RWPE2 (cell line): ENCODE data around the gene C3orf22.
A peak's percentile ranks its signal among the peaks of the same experiment; 100 is the strongest.
"Not testable (repeated sequence)": the region's sequence is repeated elsewhere in the genome, so short reads cannot be mapped to it uniquely, and the experiment has no call there.

Experiments used
- ATAC-seq: fragments of 200-7000 bp; cut with Tn5 transposase; 3 replicates; pipeline ENCODE4 v1.9.1; 2021; ENCODE audit warnings: low read depth
- DNase-seq: peaks from one replicate; pipeline ENCODE4 v3.0.0-alpha.2; 2020; ENCODE audit warnings: low spot score
- H3K27ac ChIP-seq: fragments of 450-650 bp; 2 replicates; pipeline ENCODE4 v1.5.1; 2017; ENCODE audit warnings: mild to moderate bottlenecking; ENCODE audit not compliant: poor library complexity, severe bottlenecking
- H3K27me3 ChIP-seq: fragments of 250-450 bp; sonication (Bioruptor Pico); 2 replicates; pipeline ENCODE4 v1.5.1; 2021; ENCODE audit warnings: mild to moderate bottlenecking, moderate library complexity; ENCODE audit not compliant: insufficient read depth, poor library complexity, severe bottlenecking
- H3K36me3 ChIP-seq: fragments of 250-450 bp; sonication (Bioruptor Pico); 2 replicates; pipeline ENCODE4 v1.5.1; 2020; ENCODE audit warnings: low read depth, mild to moderate bottlenecking, moderate library complexity
- H3K4me1 ChIP-seq: fragments of 250-450 bp; sonication (Bioruptor Pico); 2 replicates; pipeline ENCODE4 v1.5.1; 2021; ENCODE audit warnings: mild to moderate bottlenecking, moderate library complexity; ENCODE audit not compliant: insufficient read depth, poor library complexity, severe bottlenecking
- H3K4me3 ChIP-seq: fragments of 250-450 bp; sonication (Bioruptor Pico); 2 replicates; pipeline ENCODE4 v1.5.1; 2021; ENCODE audit warnings: mild to moderate bottlenecking, moderate library complexity; ENCODE audit not compliant: severe bottlenecking
- H3K9me3 ChIP-seq: fragments of 250-450 bp; sonication (Bioruptor Pico); 2 replicates; pipeline ENCODE4 v1.5.1; 2021; ENCODE audit warnings: mild to moderate bottlenecking, moderate library complexity; ENCODE audit not compliant: severe bottlenecking
- TF ChIP-seq, protein P1 (sequence below): fragments of 450-650 bp; IDR thresholded peaks from one replicate; pipeline ENCODE4 v1.5.1; 2017; ENCODE audit warnings: mild to moderate bottlenecking, moderate library complexity; ENCODE audit not compliant: poor library complexity, severe bottlenecking

C3orf22 gene

DNA sequence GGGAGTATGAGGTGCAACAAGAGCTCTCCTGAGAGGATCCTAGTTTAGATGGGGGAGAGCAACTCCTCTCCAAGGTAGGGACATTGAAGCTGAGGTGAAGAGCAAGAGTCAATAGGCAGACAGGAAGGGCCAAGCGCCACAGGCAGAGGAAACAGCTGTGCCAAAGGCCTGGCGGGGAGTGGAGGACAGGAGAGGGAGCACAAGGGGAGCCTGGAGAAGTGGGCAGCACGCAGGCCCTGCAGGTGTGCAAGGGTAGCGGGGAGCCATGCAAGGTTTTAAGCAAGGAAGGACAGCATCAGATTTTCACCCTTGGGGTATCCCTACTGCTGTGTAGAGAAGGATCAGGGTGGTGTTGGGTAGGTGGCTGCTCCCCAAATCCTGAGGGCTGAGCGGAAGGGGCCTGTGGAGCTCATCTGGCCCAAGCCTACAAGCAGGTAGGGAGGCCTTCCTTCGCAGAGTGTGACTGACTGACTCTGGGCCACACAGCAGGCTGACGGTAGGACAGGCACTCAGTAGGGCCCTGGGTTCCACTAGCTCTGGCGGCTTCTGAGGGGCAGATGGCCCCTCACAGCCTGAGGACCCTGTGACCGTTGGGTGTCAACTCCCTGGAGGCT lies 21.5 kb downstream of the C3orf22 start:
- Histone ChIP-seq H3K27ac (no peak overlapping the region), H3K27me3 (peaks cover 32% of the 10 kb centered on the region), H3K36me3 (no peaks in the 10 kb centered on the region), H3K4me1 (peaks cover 7% of the 10 kb centered on the region), H3K9me3 (no peaks in the 10 kb centered on the region), H3K4me3 (no peak overlapping the region)
- DNase-seq (peak; percentile 49), ATAC-seq (no peak)
- TF ChIP-seq, protein P1, sequence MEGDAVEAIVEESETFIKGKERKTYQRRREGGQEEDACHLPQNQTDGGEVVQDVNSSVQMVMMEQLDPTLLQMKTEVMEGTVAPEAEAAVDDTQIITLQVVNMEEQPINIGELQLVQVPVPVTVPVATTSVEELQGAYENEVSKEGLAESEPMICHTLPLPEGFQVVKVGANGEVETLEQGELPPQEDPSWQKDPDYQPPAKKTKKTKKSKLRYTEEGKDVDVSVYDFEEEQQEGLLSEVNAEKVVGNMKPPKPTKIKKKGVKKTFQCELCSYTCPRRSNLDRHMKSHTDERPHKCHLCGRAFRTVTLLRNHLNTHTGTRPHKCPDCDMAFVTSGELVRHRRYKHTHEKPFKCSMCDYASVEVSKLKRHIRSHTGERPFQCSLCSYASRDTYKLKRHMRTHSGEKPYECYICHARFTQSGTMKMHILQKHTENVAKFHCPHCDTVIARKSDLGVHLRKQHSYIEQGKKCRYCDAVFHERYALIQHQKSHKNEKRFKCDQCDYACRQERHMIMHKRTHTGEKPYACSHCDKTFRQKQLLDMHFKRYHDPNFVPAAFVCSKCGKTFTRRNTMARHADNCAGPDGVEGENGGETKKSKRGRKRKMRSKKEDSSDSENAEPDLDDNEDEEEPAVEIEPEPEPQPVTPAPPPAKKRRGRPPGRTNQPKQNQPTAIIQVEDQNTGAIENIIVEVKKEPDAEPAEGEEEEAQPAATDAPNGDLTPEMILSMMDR, result no peak

DNA sequence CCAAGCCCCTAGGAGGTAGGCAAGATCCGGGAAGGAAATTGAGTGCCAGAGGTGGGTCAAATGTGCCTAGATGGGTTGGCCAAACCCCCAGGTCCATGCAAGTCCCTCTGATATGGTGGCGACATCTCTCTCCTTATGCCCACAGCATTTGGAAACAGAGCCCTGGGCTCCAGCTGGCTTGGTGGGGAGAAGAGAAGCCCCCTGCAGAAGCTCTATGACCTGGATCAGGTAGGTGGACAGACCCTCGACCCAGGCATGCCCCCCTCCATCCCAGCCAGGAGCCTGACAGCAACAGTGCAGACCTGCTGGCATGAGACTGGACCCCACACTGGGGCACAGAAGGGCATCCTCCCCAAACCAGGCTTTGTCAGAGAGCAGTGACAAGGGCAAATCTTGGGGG lies 22.6 kb downstream of the C3orf22 start:
- H3K27ac ChIP-seq, result no peak overlapping the region
- H3K27me3 ChIP-seq, result peaks cover 24% of the 10 kb centered on the region
- H3K9me3 ChIP-seq, result no peaks in the 10 kb centered on the region
- TF ChIP-seq, protein P1, result no peak
- ATAC-seq (no peak), DNase-seq (peak; percentile 19)
- H3K4me1 ChIP-seq, result peaks cover 7% of the 10 kb centered on the region
- H3K36me3 ChIP-seq, result no peaks in the 10 kb centered on the region
- no peak overlapping the region for H3K4me3 ChIP-seq

DNA sequence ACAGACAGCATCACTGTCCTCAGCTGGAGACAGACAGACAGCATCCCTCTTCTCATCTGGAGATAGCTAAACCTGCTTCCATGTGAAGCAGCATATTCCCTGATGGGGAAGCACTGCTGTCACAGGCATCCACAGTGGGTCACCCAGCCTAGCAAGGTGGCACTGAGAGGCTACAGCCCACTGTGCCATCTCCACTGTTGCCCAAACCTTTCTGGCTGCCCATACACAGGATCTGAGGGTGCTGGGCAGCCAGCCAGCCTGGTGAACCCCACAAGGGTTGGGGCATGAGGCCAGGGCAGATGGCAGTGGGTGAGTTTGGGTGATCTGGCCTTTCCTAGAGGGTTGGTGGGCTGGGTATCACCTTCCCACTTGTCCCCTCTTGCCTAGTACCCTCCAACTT lies 23.1 kb downstream of the C3orf22 start:
- no peaks in the 10 kb centered on the region for H3K36me3 ChIP-seq
- no peak overlapping the region for H3K27ac ChIP-seq
- peaks cover 4% of the 10 kb centered on the region for H3K4me1 ChIP-seq
- peaks cover 22% of the 10 kb centered on the region for H3K27me3 ChIP-seq
- H3K4me3 ChIP-seq, result no peak overlapping the region
- no peaks in the 10 kb centered on the region for H3K9me3 ChIP-seq
- ATAC-seq, result no peak
- DNase-seq, result peak; percentile 25
- TF ChIP-seq, protein P1, result no peak

DNA sequence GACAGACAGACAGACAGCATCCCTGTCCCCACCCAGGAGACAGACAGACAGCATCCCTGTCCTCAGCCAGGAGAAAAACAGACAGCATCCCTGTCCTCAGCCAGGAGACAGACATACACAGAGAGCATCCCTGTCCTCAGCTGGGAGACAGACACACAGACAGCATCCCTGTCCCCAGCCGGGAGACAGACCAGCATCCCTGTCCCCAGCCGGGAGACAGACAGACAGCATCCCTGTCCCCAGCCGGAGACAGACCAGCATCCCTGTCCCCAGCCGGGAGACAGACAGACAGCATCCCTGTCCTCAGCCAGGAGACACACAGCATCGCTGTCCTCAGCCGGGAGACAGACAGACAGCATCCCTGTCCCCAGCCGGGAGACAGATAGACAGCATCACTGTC lies 24.0 kb downstream of the C3orf22 start:
- not testable (repeated sequence) for H3K9me3 ChIP-seq, H3K27ac ChIP-seq, DNase-seq, H3K4me3 ChIP-seq, H3K4me1 ChIP-seq, ATAC-seq, H3K36me3 ChIP-seq
- peaks cover 22% of the 10 kb centered on the region for H3K27me3 ChIP-seq

DNA sequence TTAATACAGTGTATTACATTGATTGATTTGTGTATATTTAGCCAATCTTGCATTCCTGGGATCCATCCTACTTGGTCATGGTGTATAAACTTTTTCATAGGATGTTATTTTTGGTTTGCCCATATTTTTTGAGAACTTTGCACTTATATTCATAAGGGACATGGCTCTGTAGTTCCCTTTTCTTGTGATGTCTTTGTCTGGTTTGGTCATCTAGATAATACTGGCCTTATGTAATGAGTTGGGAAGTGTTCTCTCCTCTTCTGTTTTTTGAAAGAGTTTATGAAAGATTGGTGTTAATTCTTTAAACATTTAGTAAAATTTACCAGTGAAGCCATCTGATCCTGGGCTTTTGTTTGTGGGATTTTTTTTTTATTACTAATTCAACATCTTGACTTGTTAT lies 25.2 kb downstream of the C3orf22 start:
- DNase-seq (no peak), ATAC-seq (no peak)
- TF ChIP-seq, protein P1, result no peak
- H3K9me3 ChIP-seq, result no peaks in the 10 kb centered on the region
- peaks cover 22% of the 10 kb centered on the region for H3K27me3 ChIP-seq
- no peaks in the 10 kb centered on the region for H3K4me1 ChIP-seq
- H3K36me3 ChIP-seq, result no peaks in the 10 kb centered on the region
- H3K4me3 ChIP-seq, result no peak overlapping the region
- no peak overlapping the region for H3K27ac ChIP-seq
